HepG2 (cell line): ENCODE results near the gene NUP153. TPM values are rescaled to one million over a fixed set of nuclear protein-coding genes. Genes with fewer than 3 reads are reported as not detected.

ENCODE experiments used
- ATF5 ChIP-seq: sonication (generic); formaldehyde crosslinking; IDR thresholded peaks from 2 replicates; pipeline ENCODE4 v1.4.0; 2020; ENCODE audit warnings: mild to moderate bottlenecking, low read depth, missing genetic modification reagents
- BORCS8-MEF2B ChIP-seq: sonication (generic); formaldehyde crosslinking; IDR thresholded peaks from 2 replicates; pipeline ENCODE4 v1.8.0; 2022; ENCODE audit warnings: mild to moderate bottlenecking, missing genetic modification reagents
- CREB1 ChIP-seq, 2 experiments: fragments of 450-650 bp in 1 of 2; IDR thresholded peaks; 2 replicates each; pipeline ENCODE4 v1.6.1; 2016 to 2017; ENCODE audit warnings: control low read depth in 1 of 2, mild to moderate bottlenecking in 1 of 2, missing compliant biosample characterization in 1 of 2, missing genetic modification characterization in 1 of 2
- GABPB1 ChIP-seq: IDR thresholded peaks from 2 replicates; pipeline ENCODE4 v1.6.1; 2016; ENCODE audit warnings: mild to moderate bottlenecking, missing genetic modification reagents, moderate library complexity, missing compliant biosample characterization
- GATAD2A ChIP-seq: IDR thresholded peaks from 2 replicates; pipeline ENCODE4 v1.6.1; 2016
- HNF4G ChIP-seq, 2 experiments: sonication (generic) in 1 of 2; formaldehyde crosslinking in 1 of 2; IDR thresholded peaks; 2 replicates each; pipeline versions ENCODE4 v1.4.0 to v1.6.1; 2011 to 2020; ENCODE audit warnings: borderline replicate concordance in 2 of 2, low read depth in 2 of 2, mild to moderate bottlenecking in 2 of 2, low read length in 1 of 2, missing genetic modification reagents in 1 of 2, moderate library complexity in 1 of 2
- JUND ChIP-seq: sonication (generic); formaldehyde crosslinking; IDR thresholded peaks from 2 replicates; pipeline ENCODE4 v1.8.0; 2022; ENCODE audit warnings: mild to moderate bottlenecking, missing genetic modification reagents
- NFKBIZ ChIP-seq: IDR thresholded peaks from 2 replicates; pipeline ENCODE4 v1.6.1; 2018; ENCODE audit warnings: missing genetic modification reagents, missing compliant biosample characterization
- NFYC ChIP-seq: IDR thresholded peaks from 2 replicates; pipeline ENCODE4 v1.6.1; 2016; ENCODE audit warnings: missing genetic modification reagents, missing compliant biosample characterization
- NRL ChIP-seq: sonication (generic); formaldehyde crosslinking; IDR thresholded peaks from 2 replicates; pipeline ENCODE4 v1.5.0; 2020; ENCODE audit warnings: missing genetic modification reagents, mild to moderate bottlenecking, moderate library complexity, borderline replicate concordance
- RAD21 ChIP-seq: fragments of 450-650 bp; formaldehyde crosslinking; IDR thresholded peaks from 2 replicates; pipeline ENCODE4 v1.5.0; 2020; ENCODE audit warnings: mild to moderate bottlenecking
- RFX5 ChIP-seq: IDR thresholded peaks from 2 replicates; pipeline ENCODE4 v1.6.1; 2011; ENCODE audit warnings: low read depth, low read length, improper control_type of control experiment
- SOX5 ChIP-seq: IDR thresholded peaks from 2 replicates; pipeline ENCODE4 v1.6.1; 2016; ENCODE audit warnings: borderline replicate concordance
- SP5 ChIP-seq: IDR thresholded peaks from 2 replicates; pipeline ENCODE4 v1.6.1; 2016; ENCODE audit warnings: low read depth, borderline replicate concordance
- SRSF1 ChIP-seq: fragments of 200-400 bp; formaldehyde crosslinking; optimal IDR thresholded peaks from 2 replicates; pipeline ENCODE3; 2017; ENCODE audit warnings: mild to moderate bottlenecking, low read depth, low read length, moderate library complexity
- SRSF9 ChIP-seq: fragments of 200-400 bp; formaldehyde crosslinking; IDR thresholded peaks from 2 replicates; pipeline ENCODE4 v1.6.1; 2018; ENCODE audit warnings: borderline replicate concordance, mild to moderate bottlenecking, low read depth, low read length; ENCODE audit not compliant: insufficient read depth, poor library complexity, severe bottlenecking
- ZNF335 ChIP-seq: sonication (generic); formaldehyde crosslinking; IDR thresholded peaks from 2 replicates; pipeline ENCODE4 v1.4.0; 2020; ENCODE audit warnings: missing genetic modification reagents
- ZNF550 ChIP-seq: sonication (generic); formaldehyde crosslinking; IDR thresholded peaks from 2 replicates; pipeline ENCODE4 v1.4.0; 2020; ENCODE audit warnings: mild to moderate bottlenecking, missing genetic modification reagents, borderline replicate concordance
- ZNF572 ChIP-seq: sonication (generic); formaldehyde crosslinking; IDR thresholded peaks from 2 replicates; pipeline ENCODE4 v1.5.1; 2020; ENCODE audit warnings: mild to moderate bottlenecking, missing genetic modification reagents
- ZNF644 ChIP-seq: IDR thresholded peaks from 2 replicates; pipeline ENCODE4 v1.6.1; 2016; ENCODE audit warnings: low read depth
- ZNF773 ChIP-seq: sonication (generic); formaldehyde crosslinking; IDR thresholded peaks from 2 replicates; pipeline ENCODE4 v1.4.0; 2020; ENCODE audit warnings: missing genetic modification reagents, borderline replicate concordance
- ZNF776 ChIP-seq: sonication (generic); formaldehyde crosslinking; IDR thresholded peaks from 2 replicates; pipeline ENCODE4 v1.4.0; 2020; ENCODE audit warnings: mild to moderate bottlenecking, missing genetic modification reagents
- polyA plus RNA-seq, 8 experiments: library from polyadenylated mRNA; depleted of rRNA in 3 of 8; stranded (reverse) in 7 of 8; unstranded in 1 of 8; fragments of >200 nt; fragmentation: Illumina TruSeq in 4 of 8; extraction: Trizol in 4 of 8; gene quantifications; 2 replicates each; pipeline versions ENCODE4 v1.2.1 to v1.2.3, GENCODE V29; 2011 to 2016; ENCODE audit warnings: low read depth in 4 of 8, missing spikeins in 1 of 8, mixed read lengths in 1 of 8; ENCODE audit not compliant: insufficient read depth in 1 of 8
- total RNA-seq, 5 experiments: library from RNA; depleted of rRNA; stranded (reverse); fragments of >200 nt; fragmentation: Illumina TruSeq; extraction: Trizol; gene quantifications; 2 replicates each; pipeline ENCODE4 v1.2.3, GENCODE V29; 2016; ENCODE audit warnings: low read depth in 1 of 5
- TF ChIP-seq, protein P1 (sequence below): sonication (generic); formaldehyde crosslinking; conservative IDR thresholded peaks from 2 replicates; pipeline ENCODE4 v1.8.0; 2022; ENCODE audit warnings: low read depth, missing genetic modification reagents
- TF ChIP-seq, protein P2 (sequence below): sonication (generic); formaldehyde crosslinking; IDR thresholded peaks from 2 replicates; pipeline ENCODE4 v1.8.0; 2022; ENCODE audit warnings: missing genetic modification reagents, mild to moderate bottlenecking, inconsistent platforms, borderline replicate concordance
- TF ChIP-seq, protein P3 (sequence below): sonication (generic); formaldehyde crosslinking; IDR thresholded peaks from 2 replicates; pipeline ENCODE4 v1.4.0; 2020; ENCODE audit warnings: mild to moderate bottlenecking, low read depth, missing genetic modification reagents

Gene NUP153
- total and polyA plus RNA-seq, 2 of the 13 experiments (the other 11 are each of a cell fraction or from before 2014, with no cell fraction given), result 29.8 to 55.2 TPM

GRCh38 chr6:17584241-17584803, 122.4 kb downstream of the NUP153 start (continued):
- TF ChIP-seq NRL (CRISPR knock-in tag), result no peak
- no peak for TF ChIP-seq JUND (CRISPR knock-in tag)
- TF ChIP-seq ZNF644 (CRISPR knock-in tag), result no peak
- 0 out of 2 replicates have a peak, but pooled peaks have one; percentile 13 for TF ChIP-seq ZNF335 (CRISPR knock-in tag)
- TF ChIP-seq HNF4G (IDR thresholded peaks at IDR 0.05; ENCODE audit: borderline replicate concordance, low read depth, low read length), result no peak
- no peak for TF ChIP-seq HNF4G (CRISPR knock-in tag; IDR thresholded peaks at IDR 0.05; ENCODE audit: borderline replicate concordance, low read depth)
- no peak for TF ChIP-seq ZNF550 (CRISPR knock-in tag)
- no peak for TF ChIP-seq NFKBIZ (CRISPR knock-in tag)
- TF ChIP-seq ZNF776, result no peak
- no peak for TF ChIP-seq GABPB1 (CRISPR knock-in tag)
- TF ChIP-seq, protein P1, sequence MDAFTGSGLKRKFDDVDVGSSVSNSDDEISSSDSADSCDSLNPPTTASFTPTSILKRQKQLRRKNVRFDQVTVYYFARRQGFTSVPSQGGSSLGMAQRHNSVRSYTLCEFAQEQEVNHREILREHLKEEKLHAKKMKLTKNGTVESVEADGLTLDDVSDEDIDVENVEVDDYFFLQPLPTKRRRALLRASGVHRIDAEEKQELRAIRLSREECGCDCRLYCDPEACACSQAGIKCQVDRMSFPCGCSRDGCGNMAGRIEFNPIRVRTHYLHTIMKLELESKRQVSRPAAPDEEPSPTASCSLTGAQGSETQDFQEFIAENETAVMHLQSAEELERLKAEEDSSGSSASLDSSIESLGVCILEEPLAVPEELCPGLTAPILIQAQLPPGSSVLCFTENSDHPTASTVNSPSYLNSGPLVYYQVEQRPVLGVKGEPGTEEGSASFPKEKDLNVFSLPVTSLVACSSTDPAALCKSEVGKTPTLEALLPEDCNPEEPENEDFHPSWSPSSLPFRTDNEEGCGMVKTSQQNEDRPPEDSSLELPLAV (CRISPR knock-in tag), result no peak
- TF ChIP-seq SOX5 (CRISPR knock-in tag), result no peak; the same call in 1 of the 2 replicates
- TF ChIP-seq GATAD2A (CRISPR knock-in tag), result 0 out of 2 replicates have a peak, but pooled peaks have one; percentile 23
- TF ChIP-seq CREB1 (IDR thresholded peaks at IDR 0.05), result no peak
- TF ChIP-seq CREB1 (CRISPR knock-in tag; IDR thresholded peaks at IDR 0.05), result 0 out of 2 replicates have a peak, but pooled peaks have one; percentile 35
- TF ChIP-seq ATF5 (CRISPR knock-in tag), result no peak
- no peak for TF ChIP-seq BORCS8-MEF2B (CRISPR knock-in tag)
- no peak for TF ChIP-seq RFX5
- no peak for TF ChIP-seq ZNF773 (CRISPR knock-in tag)
- TF ChIP-seq, protein P2, sequence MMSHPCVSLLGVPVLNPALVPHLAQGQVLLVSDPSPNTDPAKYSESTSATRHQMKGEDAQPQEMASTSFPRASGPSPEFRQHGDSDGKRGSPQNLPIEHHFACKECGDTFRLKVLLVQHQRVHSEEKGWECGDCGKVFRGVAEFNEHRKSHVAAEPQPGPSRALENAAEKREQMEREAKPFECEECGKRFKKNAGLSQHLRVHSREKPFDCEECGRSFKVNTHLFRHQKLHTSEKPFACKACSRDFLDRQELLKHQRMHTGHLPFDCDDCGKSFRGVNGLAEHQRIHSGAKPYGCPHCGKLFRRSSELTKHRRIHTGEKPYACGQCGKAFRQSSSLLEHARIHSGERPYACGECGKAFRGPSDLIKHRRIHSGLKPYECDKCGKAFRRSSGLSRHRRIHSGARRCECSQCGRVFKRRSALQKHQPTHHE (CRISPR knock-in tag), result no peak
- TF ChIP-seq SRSF1, result no peak
- TF ChIP-seq SRSF9, result no peak
- no peak for TF ChIP-seq ZNF572 (CRISPR knock-in tag)
- no peak for TF ChIP-seq SP5
- peak; percentile 78 for TF ChIP-seq RAD21 (CRISPR knock-in tag)
- TF ChIP-seq, protein P3, sequence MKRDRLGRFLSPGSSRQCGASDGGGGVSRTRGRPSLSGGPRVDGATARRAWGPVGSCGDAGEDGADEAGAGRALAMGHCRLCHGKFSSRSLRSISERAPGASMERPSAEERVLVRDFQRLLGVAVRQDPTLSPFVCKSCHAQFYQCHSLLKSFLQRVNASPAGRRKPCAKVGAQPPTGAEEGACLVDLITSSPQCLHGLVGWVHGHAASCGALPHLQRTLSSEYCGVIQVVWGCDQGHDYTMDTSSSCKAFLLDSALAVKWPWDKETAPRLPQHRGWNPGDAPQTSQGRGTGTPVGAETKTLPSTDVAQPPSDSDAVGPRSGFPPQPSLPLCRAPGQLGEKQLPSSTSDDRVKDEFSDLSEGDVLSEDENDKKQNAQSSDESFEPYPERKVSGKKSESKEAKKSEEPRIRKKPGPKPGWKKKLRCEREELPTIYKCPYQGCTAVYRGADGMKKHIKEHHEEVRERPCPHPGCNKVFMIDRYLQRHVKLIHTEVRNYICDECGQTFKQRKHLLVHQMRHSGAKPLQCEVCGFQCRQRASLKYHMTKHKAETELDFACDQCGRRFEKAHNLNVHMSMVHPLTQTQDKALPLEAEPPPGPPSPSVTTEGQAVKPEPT (CRISPR knock-in tag), result no peak
- TF ChIP-seq NFYC, result no peak
